Activated CD4-positive, alpha-beta T cell treated with anti-CD3 and anti-CD28 coated beads, Interleukin-2, amount 10 ng/mL, durations not matched to agents 24 days and 14 days (primary cell): ENCODE data around the gene LRR1. TPM values are rescaled to one million over a fixed set of nuclear protein-coding genes. Genes with fewer than 3 reads are reported as not detected.
"Not testable (repeated sequence)": the region's sequence is repeated elsewhere in the genome, so short reads cannot be mapped to it uniquely, and the experiment has no call there.

Experiments used
- DNase-seq: peaks from one replicate; pipeline ENCODE4 v3.0.0; 2022
- H3K27ac Mint-ChIP-seq: one replicate; pipeline ENCODE4 v1.8.0; 2022; ENCODE audit warnings: mild to moderate bottlenecking, mixed read lengths
- H3K27me3 Mint-ChIP-seq: one replicate; pipeline ENCODE4 v1.8.0; 2022; ENCODE audit warnings: mixed read lengths
- H3K36me3 Mint-ChIP-seq: one replicate; pipeline ENCODE4 v1.8.0; 2022; ENCODE audit warnings: low read depth, mild to moderate bottlenecking, mixed read lengths
- H3K4me1 Mint-ChIP-seq: one replicate; pipeline ENCODE4 v1.8.0; 2021; ENCODE audit warnings: mixed read lengths
- H3K4me3 Mint-ChIP-seq: one replicate; pipeline ENCODE4 v1.8.0; 2022; ENCODE audit warnings: mild to moderate bottlenecking, moderate library complexity, mixed read lengths
- H3K9me3 Mint-ChIP-seq: one replicate; pipeline ENCODE4 v1.8.0; 2021; ENCODE audit warnings: mixed read lengths
- intact Hi-C: fragments of 100-400 bp; cut with micrococcal nuclease; formaldehyde crosslinking; loops from one replicate; pipeline ENCODE4 v1.15.1; 2023
- total RNA-seq: library from RNA; stranded (reverse); gene quantifications from 2 replicates; pipeline ENCODE4 v1.2.3, GENCODE V29; 2022

Gene LRR1
- total RNA-seq, 1 donor from 2014 or later = 47.7 TPM

GRCh38 chr14:49607583-49607982 is 8.8 kb downstream of the LRR1 start:
- intact Hi-C loops = no loop called here
- Mint-ChIP-seq H3K36me3 (peaks cover 37% of the 10 kb centered on the region), H3K27ac (no peak overlapping the region), H3K4me3 (no peak overlapping the region), H3K27me3 (no peaks in the 10 kb centered on the region), H3K4me1 (peaks cover 17% of the 10 kb centered on the region), H3K9me3 (no peaks in the 10 kb centered on the region)
- no peak for DNase-seq

GRCh38 chr14:49612251-49612650 is 13.5 kb downstream of the LRR1 start:
- H3K4me3 Mint-ChIP-seq = no peak overlapping the region
- no peak overlapping the region for H3K27ac Mint-ChIP-seq
- H3K36me3 Mint-ChIP-seq = peaks cover 36% of the 10 kb centered on the region
- intact Hi-C loops = no loop called here
- no peaks in the 10 kb centered on the region for H3K27me3 Mint-ChIP-seq
- peaks cover 13% of the 10 kb centered on the region for H3K4me1 Mint-ChIP-seq
- no peak for DNase-seq
- H3K9me3 Mint-ChIP-seq = no peaks in the 10 kb centered on the region

GRCh38 chr14:49612671-49613070 is 13.9 kb downstream of the LRR1 start:
- H3K27ac Mint-ChIP-seq = no peak overlapping the region
- no peak overlapping the region for H3K4me3 Mint-ChIP-seq
- intact Hi-C loops = no loop called here
- no peaks in the 10 kb centered on the region for H3K27me3 Mint-ChIP-seq
- no peak for DNase-seq
- peaks cover 16% of the 10 kb centered on the region for H3K4me1 Mint-ChIP-seq
- H3K9me3 Mint-ChIP-seq = no peaks in the 10 kb centered on the region
- peaks cover 39% of the 10 kb centered on the region for H3K36me3 Mint-ChIP-seq

- intact Hi-C loops = no loop called here
- Mint-ChIP-seq H3K27me3 (no peaks in the 10 kb centered on the region), H3K36me3 (peaks cover 46% of the 10 kb centered on the region), H3K27ac (peak overlapping the region; percentile 18), H3K9me3 (no peaks in the 10 kb centered on the region), H3K4me3 (no peak overlapping the region), H3K4me1 (peaks cover 23% of the 10 kb centered on the region)
- no peak for DNase-seq
Observed at GRCh38 chr14:49614196-49614595, 15.5 kb downstream of the LRR1 start.

- no peak overlapping the region for H3K4me3 Mint-ChIP-seq
- H3K27me3 Mint-ChIP-seq = no peaks in the 10 kb centered on the region
- DNase-seq = no peak
- peaks cover 51% of the 10 kb centered on the region for H3K36me3 Mint-ChIP-seq
- no peaks in the 10 kb centered on the region for H3K9me3 Mint-ChIP-seq
- H3K4me1 Mint-ChIP-seq = peaks cover 21% of the 10 kb centered on the region
- intact Hi-C loops = no loop called here
- H3K27ac Mint-ChIP-seq = no peak overlapping the region
Observed at GRCh38 chr14:49615776-49616175, 17.0 kb downstream of the LRR1 start.

- H3K36me3 Mint-ChIP-seq = peaks cover 65% of the 10 kb centered on the region
- no peaks in the 10 kb centered on the region for H3K9me3 Mint-ChIP-seq
- peaks cover 26% of the 10 kb centered on the region for H3K4me1 Mint-ChIP-seq
- intact Hi-C loops = no loop called here
- peak overlapping the region; percentile 75 for H3K27ac Mint-ChIP-seq
- peak overlapping the region; percentile 13 for H3K4me3 Mint-ChIP-seq
- DNase-seq = no peak
- no peaks in the 10 kb centered on the region for H3K27me3 Mint-ChIP-seq
Observed at GRCh38 chr14:49617852-49618519, 19.2 kb downstream of the LRR1 start.

GRCh38 chr14:49619273-49619672 is 20.5 kb downstream of the LRR1 start:
- H3K27me3 Mint-ChIP-seq, H3K9me3 Mint-ChIP-seq, intact Hi-C loops, DNase-seq: not testable (repeated sequence)
- peaks cover 34% of the 10 kb centered on the region for H3K4me1 Mint-ChIP-seq
- peak overlapping the region; percentile 96 for H3K4me3 Mint-ChIP-seq
- peak overlapping the region; percentile 96 for H3K27ac Mint-ChIP-seq
- H3K36me3 Mint-ChIP-seq = peaks cover 67% of the 10 kb centered on the region

GRCh38 chr14:49619730-49620129 is 21.0 kb downstream of the LRR1 start:
- H3K4me3 Mint-ChIP-seq = peak overlapping the region; percentile 96
- peaks cover 68% of the 10 kb centered on the region for H3K36me3 Mint-ChIP-seq
- peak overlapping the region; percentile 96 for H3K27ac Mint-ChIP-seq
- intact Hi-C loops = loop anchor here (1.0 to 5.0 kb wide), 7 partner anchors 15 to 611 kb away; partner anchors contain the start of genes KLHDC2, LRR1, POLE2 and RPS29
- H3K4me1 Mint-ChIP-seq = peaks cover 34% of the 10 kb centered on the region
- H3K27me3 Mint-ChIP-seq = no peaks in the 10 kb centered on the region
- H3K9me3 Mint-ChIP-seq = no peaks in the 10 kb centered on the region
- no peak for DNase-seq

- intact Hi-C loops = loop anchor here (1.0 to 5.0 kb wide), 7 partner anchors 14 to 610 kb away; partner anchors contain the start of genes KLHDC2, LRR1, POLE2 and RPS29
- H3K4me3 Mint-ChIP-seq = peak within 1 kb of the TSS; percentile 96
- no peaks in the 10 kb centered on the region for H3K9me3 Mint-ChIP-seq
- peaks cover 71% of the 10 kb centered on the region for H3K36me3 Mint-ChIP-seq
- no peaks in the 10 kb centered on the region for H3K27me3 Mint-ChIP-seq
- peak within 1 kb of the TSS; percentile 96 for H3K27ac Mint-ChIP-seq
- DNase-seq = peak; percentile 99
- H3K4me1 Mint-ChIP-seq = peaks cover 36% of the 10 kb centered on the region
Observed at GRCh38 chr14:49620182-49621113, 21.7 kb downstream of the LRR1 start, which contains the start of the genes MGAT2 and RPL36AL. Gene MGAT2, plus strand, starts transcription at chr14:49620799. Its CDS starts 470 bp downstream, at chr14:49621269. Gene RPL36AL, minus strand, starts transcription at chr14:49620626. Its CDS starts 1,522 bp downstream, at chr14:49619104.

GRCh38 chr14:49621114-49621881 is 22.6 kb downstream of the LRR1 start:
- Mint-ChIP-seq H3K9me3 (no peaks in the 10 kb centered on the region), H3K27me3 (no peaks in the 10 kb centered on the region), H3K27ac (peak overlapping the region; percentile 96), H3K4me3 (peak overlapping the region; percentile 96), H3K4me1 (peaks cover 38% of the 10 kb centered on the region), H3K36me3 (peaks cover 67% of the 10 kb centered on the region)
- intact Hi-C loops = loop anchor here (2.0 to 5.0 kb wide), 3 partner anchors 68 to 610 kb away; partner anchors contain the start of genes POLE2, SOS2 and VCPKMT
- DNase-seq = peak; percentile 75

- H3K9me3 Mint-ChIP-seq = no peaks in the 10 kb centered on the region
- peak overlapping the region; percentile 96 for H3K4me3 Mint-ChIP-seq
- peaks cover 65% of the 10 kb centered on the region for H3K36me3 Mint-ChIP-seq
- peak overlapping the region; percentile 96 for H3K27ac Mint-ChIP-seq
- DNase-seq = no peak
- H3K27me3 Mint-ChIP-seq = no peaks in the 10 kb centered on the region
- intact Hi-C loops = loop anchor here (5.0 kb wide), 1 partner anchor 495 kb away; the partner anchor contains the start of gene VCPKMT
- peaks cover 40% of the 10 kb centered on the region for H3K4me1 Mint-ChIP-seq
Observed at GRCh38 chr14:49622022-49622607, 23.4 kb downstream of the LRR1 start.

- Mint-ChIP-seq H3K36me3 (peaks cover 59% of the 10 kb centered on the region), H3K4me1 (peaks cover 37% of the 10 kb centered on the region), H3K27ac (peak overlapping the region; percentile 37), H3K27me3 (no peaks in the 10 kb centered on the region), H3K4me3 (peak overlapping the region; percentile 96), H3K9me3 (no peaks in the 10 kb centered on the region)
- no peak for DNase-seq
- intact Hi-C loops = loop anchor here (5.0 kb wide), 1 partner anchor 494 kb away; the partner anchor contains the start of gene VCPKMT
Observed at GRCh38 chr14:49623387-49623786, 24.6 kb downstream of the LRR1 start.
